ENCODE results near the gene EPS8L2. TPM values are rescaled to one million over a fixed set of nuclear protein-coding genes. Genes with fewer than 3 reads are reported as not detected.

The EPS8L2 gene
- total RNA-seq, 1 donor from 2014 or later: 12.7 TPM

- Mint-ChIP-seq H3K27ac (ENCODE audit: unreplicated experiment) (no peak overlapping the region), H3K9me3 (ENCODE audit: unreplicated experiment) (peaks cover under 1% of the 10 kb centered on the region), H3K36me3 (ENCODE audit: unreplicated experiment) (no peaks in the 10 kb centered on the region), H3K4me1 (ENCODE audit: low read depth, unreplicated experiment) (no peaks in the 10 kb centered on the region), H3K27me3 (ENCODE audit: unreplicated experiment) (peaks cover under 1% of the 10 kb centered on the region), H3K4me3 (ENCODE audit: unreplicated experiment) (no peak overlapping the region)
- DNase-seq: no peak
- no peak for TF ChIP-seq CTCF (IDR thresholded peaks at IDR 0.05; ENCODE audit: partially characterized antibody, unreplicated experiment)
Measured at GRCh38 chr11:660281-660680, 45.8 kb upstream of the EPS8L2 start.

- Mint-ChIP-seq H3K27me3 (ENCODE audit: unreplicated experiment) (peaks cover 2% of the 10 kb centered on the region), H3K4me3 (ENCODE audit: unreplicated experiment) (no peak overlapping the region), H3K9me3 (ENCODE audit: unreplicated experiment) (peaks cover 3% of the 10 kb centered on the region), H3K4me1 (ENCODE audit: low read depth, unreplicated experiment) (no peaks in the 10 kb centered on the region), H3K36me3 (ENCODE audit: unreplicated experiment) (no peaks in the 10 kb centered on the region), H3K27ac (ENCODE audit: unreplicated experiment) (no peak overlapping the region)
- TF ChIP-seq CTCF (IDR thresholded peaks at IDR 0.05; ENCODE audit: partially characterized antibody, unreplicated experiment): no peak
- DNase-seq: no peak
Measured at GRCh38 chr11:660681-661444, 45.2 kb upstream of the EPS8L2 start.

- H3K4me3 Mint-ChIP-seq (ENCODE audit: unreplicated experiment): no peak overlapping the region
- H3K27me3 Mint-ChIP-seq (ENCODE audit: unreplicated experiment): peaks cover 2% of the 10 kb centered on the region
- H3K4me1 Mint-ChIP-seq (ENCODE audit: low read depth, unreplicated experiment): no peaks in the 10 kb centered on the region
- peaks cover 3% of the 10 kb centered on the region for H3K9me3 Mint-ChIP-seq (ENCODE audit: unreplicated experiment)
- DNase-seq: peak; percentile 66
- peak overlapping the region; percentile 8 for H3K27ac Mint-ChIP-seq (ENCODE audit: unreplicated experiment)
- peak; percentile 69 for TF ChIP-seq CTCF (IDR thresholded peaks at IDR 0.05; ENCODE audit: partially characterized antibody, unreplicated experiment)
- no peaks in the 10 kb centered on the region for H3K36me3 Mint-ChIP-seq (ENCODE audit: unreplicated experiment)
Measured at GRCh38 chr11:662689-663274, 43.2 kb upstream of the EPS8L2 start.

GRCh38 chr11:665062-665703 is 40.8 kb upstream of the EPS8L2 start:
- DNase-seq: no peak
- H3K9me3 Mint-ChIP-seq (ENCODE audit: unreplicated experiment): peaks cover 3% of the 10 kb centered on the region
- peaks cover 2% of the 10 kb centered on the region for H3K27me3 Mint-ChIP-seq (ENCODE audit: unreplicated experiment)
- H3K36me3 Mint-ChIP-seq (ENCODE audit: unreplicated experiment): no peaks in the 10 kb centered on the region
- H3K4me3 Mint-ChIP-seq (ENCODE audit: unreplicated experiment): no peak overlapping the region
- no peaks in the 10 kb centered on the region for H3K4me1 Mint-ChIP-seq (ENCODE audit: low read depth, unreplicated experiment)
- H3K27ac Mint-ChIP-seq (ENCODE audit: unreplicated experiment): no peak overlapping the region
- TF ChIP-seq CTCF (IDR thresholded peaks at IDR 0.05; ENCODE audit: partially characterized antibody, unreplicated experiment): no peak
